ENCODE data around the gene CNTLN. TPM values are rescaled to one million over a fixed set of nuclear protein-coding genes. Genes with fewer than 3 reads are reported as not detected.

Gene CNTLN
- total RNA-seq, 1 donor from 2014 or later, result 16.7 TPM

DNA sequence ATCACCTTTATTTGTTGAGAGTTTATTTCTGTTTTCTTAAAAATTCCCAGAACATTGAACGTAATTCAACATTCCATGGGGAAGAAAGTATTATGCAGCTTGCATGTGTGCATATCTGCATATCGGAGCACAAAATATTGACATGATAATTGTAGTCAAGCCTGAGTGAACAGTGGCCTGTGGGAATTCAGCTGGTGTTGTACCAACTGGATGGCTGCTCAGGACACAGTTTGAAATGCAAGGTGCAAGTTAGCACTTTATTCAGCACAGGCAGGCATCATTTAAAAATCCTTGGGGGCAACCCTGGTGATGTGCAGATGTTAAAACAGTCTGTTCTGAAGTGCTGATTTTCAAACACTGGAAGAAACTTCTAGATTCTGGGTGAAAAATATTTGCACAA lies 82.4 kb downstream of the CNTLN start:
- TF ChIP-seq CTCF (conservative IDR thresholded peaks at IDR 0.05), result no peak
- Mint-ChIP-seq H3K4me3 (no peak overlapping the region), H3K9me3 (peaks cover 5% of the 10 kb centered on the region), H3K36me3 (ENCODE audit: low read depth) (peaks cover 26% of the 10 kb centered on the region), H3K27ac (ENCODE audit: unreplicated experiment) (no peak overlapping the region), H3K27me3 (ENCODE audit: low read depth) (no peaks in the 10 kb centered on the region), H3K4me1 (no peaks in the 10 kb centered on the region)
- DNase-seq (ENCODE audit: low read depth, low spot score), result no peak

DNA sequence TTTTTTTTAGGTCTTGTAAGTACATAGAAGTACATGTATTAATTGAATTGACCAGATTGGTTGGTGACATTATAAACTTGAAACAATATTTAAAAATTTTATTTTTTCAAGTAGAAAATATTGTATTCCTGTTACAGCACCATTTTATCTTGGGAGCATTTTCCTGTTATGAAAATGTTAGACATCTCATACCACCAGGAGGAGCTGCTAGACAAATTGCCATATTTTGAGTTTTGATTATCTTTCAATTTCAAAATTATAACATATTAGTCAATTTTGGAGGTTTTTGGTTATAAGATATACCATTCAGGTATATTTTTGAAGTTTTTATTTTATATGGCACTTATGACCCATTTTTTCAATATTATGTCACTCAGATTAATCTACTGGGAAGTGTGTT lies 84.4 kb downstream of the CNTLN start:
- Mint-ChIP-seq H3K9me3 (no peaks in the 10 kb centered on the region), H3K27ac (ENCODE audit: unreplicated experiment) (no peak overlapping the region), H3K36me3 (ENCODE audit: low read depth) (peaks cover 10% of the 10 kb centered on the region), H3K4me1 (no peaks in the 10 kb centered on the region), H3K27me3 (ENCODE audit: low read depth) (no peaks in the 10 kb centered on the region), H3K4me3 (no peak overlapping the region)
- peak; percentile 53 for TF ChIP-seq CTCF (conservative IDR thresholded peaks at IDR 0.05)
- no peak for DNase-seq (ENCODE audit: low read depth, low spot score)

DNA sequence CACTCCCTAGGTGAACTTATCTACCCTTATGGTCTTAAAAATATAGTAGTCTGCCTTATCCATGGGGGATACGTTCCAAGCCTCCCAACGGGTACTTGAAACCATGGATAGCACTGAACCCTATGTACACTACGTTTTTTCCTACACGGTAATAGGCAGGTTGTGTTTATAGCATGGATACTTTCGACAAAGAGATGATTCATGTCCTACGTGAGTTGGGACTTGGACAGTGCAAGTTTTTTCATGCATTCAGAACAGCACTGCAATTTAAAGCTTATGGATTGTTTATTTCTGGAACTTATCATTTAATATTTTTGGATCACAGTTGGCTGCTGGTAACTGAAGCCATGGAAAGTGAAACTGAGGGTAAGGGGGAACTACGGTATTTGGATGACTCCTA lies 88.1 kb downstream of the CNTLN start:
- Mint-ChIP-seq H3K27me3 (ENCODE audit: low read depth) (no peaks in the 10 kb centered on the region), H3K4me3 (no peak overlapping the region)

GRCh38 chr9:17225407-17225806 lies 90.6 kb downstream of the CNTLN start:
- no peak overlapping the region for H3K4me3 Mint-ChIP-seq
- no peak for DNase-seq (ENCODE audit: low read depth, low spot score)
- H3K9me3 Mint-ChIP-seq, result peaks cover 2% of the 10 kb centered on the region
- no peaks in the 10 kb centered on the region for H3K27me3 Mint-ChIP-seq (ENCODE audit: low read depth)
- no peak overlapping the region for H3K27ac Mint-ChIP-seq (ENCODE audit: unreplicated experiment)
- no peak for TF ChIP-seq CTCF (conservative IDR thresholded peaks at IDR 0.05)
- H3K4me1 Mint-ChIP-seq, result peaks cover 5% of the 10 kb centered on the region
- peaks cover 15% of the 10 kb centered on the region for H3K36me3 Mint-ChIP-seq (ENCODE audit: low read depth)

More for the DNA sequence above, 88.1 kb downstream of the CNTLN start:
- no peak for DNase-seq (ENCODE audit: low read depth, low spot score)
- no peaks in the 10 kb centered on the region for H3K4me1 Mint-ChIP-seq
- no peak for TF ChIP-seq CTCF (conservative IDR thresholded peaks at IDR 0.05)
- H3K27ac Mint-ChIP-seq (ENCODE audit: unreplicated experiment), result no peak overlapping the region
- H3K36me3 Mint-ChIP-seq (ENCODE audit: low read depth), result peaks cover 4% of the 10 kb centered on the region
- H3K9me3 Mint-ChIP-seq, result no peaks in the 10 kb centered on the region

DNA sequence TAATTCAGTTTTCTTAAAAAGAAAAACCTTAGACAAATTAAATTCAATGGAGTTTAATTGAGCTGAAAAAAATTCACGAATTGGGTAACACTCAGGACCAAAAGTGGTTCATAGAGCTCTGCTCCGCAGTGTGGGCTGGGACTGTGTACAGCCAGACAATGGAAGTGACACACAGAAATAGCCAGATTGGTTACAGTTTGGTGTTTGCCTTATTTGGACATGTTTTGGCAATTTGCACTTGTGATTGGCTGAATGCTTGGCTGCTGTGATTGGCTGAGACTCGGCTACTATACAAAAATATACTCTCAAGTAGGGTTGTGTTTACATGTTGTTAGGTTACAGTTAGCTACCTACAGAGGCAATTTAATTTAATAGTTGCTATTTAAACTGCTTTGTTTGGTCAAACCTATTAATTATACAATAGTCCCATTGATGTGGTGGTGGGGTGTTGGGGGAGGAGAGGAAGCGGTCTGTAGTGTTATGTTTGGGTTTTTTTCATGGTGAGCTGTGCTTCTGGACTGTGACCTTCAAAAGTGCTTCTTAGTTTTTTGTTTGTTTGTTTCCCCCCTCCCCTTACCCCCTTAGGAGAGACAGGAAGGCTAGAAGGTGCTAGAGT lies 95.2 kb downstream of the CNTLN start:
- no peak for DNase-seq (ENCODE audit: low read depth, low spot score)
- Mint-ChIP-seq H3K36me3 (ENCODE audit: low read depth) (peaks cover 13% of the 10 kb centered on the region), H3K4me1 (peaks cover 12% of the 10 kb centered on the region), H3K4me3 (no peak overlapping the region), H3K9me3 (peaks cover 2% of the 10 kb centered on the region), H3K27ac (ENCODE audit: unreplicated experiment) (peak overlapping the region; percentile 93), H3K27me3 (ENCODE audit: low read depth) (no peaks in the 10 kb centered on the region)
- TF ChIP-seq CTCF (conservative IDR thresholded peaks at IDR 0.05), result no peak

Data from neural crest cell (in vitro differentiated cells).